ENCODE data around the gene PGF.
A peak's percentile ranks its signal among the peaks of the same experiment; 100 is the strongest.
"Not testable (repeated sequence)": the region's sequence is repeated elsewhere in the genome, so short reads cannot be mapped to it uniquely, and the experiment has no call there.

PGF gene

GRCh38 chr14:74938531-74939495 lies 16.6 kb downstream of the PGF start:
- no peak for DNase-seq

- no peak for DNase-seq
Measured at GRCh38 chr14:74937171-74937570, 18.2 kb downstream of the PGF start.

GRCh38 chr14:74936731-74937130 lies 18.7 kb downstream of the PGF start:
- DNase-seq = no peak

- no peak for DNase-seq
Measured at GRCh38 chr14:74936151-74936550, 19.2 kb downstream of the PGF start.

GRCh38 chr14:74935360-74935680 lies 20.1 kb downstream of the PGF start:
- DNase-seq = no peak

GRCh38 chr14:74934476-74935359 lies 20.7 kb downstream of the PGF start:
- no peak for DNase-seq

- no peak for DNase-seq
Measured at GRCh38 chr14:74934041-74934440, 21.4 kb downstream of the PGF start.

- not testable (repeated sequence) for DNase-seq
Measured at GRCh38 chr14:74932936-74933335, 22.5 kb downstream of the PGF start.

- DNase-seq = peak; percentile 8
Measured at GRCh38 chr14:74932401-74932901, 22.9 kb downstream of the PGF start.

- not testable (repeated sequence) for DNase-seq
Measured at GRCh38 chr14:74931744-74932143, 23.7 kb downstream of the PGF start.

GRCh38 chr14:74929242-74929641 lies 26.2 kb downstream of the PGF start:
- DNase-seq = no peak

GRCh38 chr14:74927225-74927624 lies 28.2 kb downstream of the PGF start:
- DNase-seq = no peak

- DNase-seq = no peak
Measured at GRCh38 chr14:74924061-74924460, 31.3 kb downstream of the PGF start.

GRCh38 chr14:74922752-74923401 lies 32.5 kb downstream of the PGF start, which contains the start of gene RPS6KL1:
TSS of gene RPS6KL1 (minus strand) at chr14:74923260. CDS start at chr14:74921541, 1,719 bp downstream.
- DNase-seq = peak; percentile 80

- no peak for DNase-seq
Measured at GRCh38 chr14:74921987-74922751, 33.2 kb downstream of the PGF start.

GRCh38 chr14:74921053-74921620 lies 34.3 kb downstream of the PGF start:
- DNase-seq = no peak

- no peak for DNase-seq
Measured at GRCh38 chr14:74920281-74920680, 35.1 kb downstream of the PGF start.

GRCh38 chr14:74919421-74920165 lies 35.8 kb downstream of the PGF start:
- peak; percentile 48 for DNase-seq

- DNase-seq = no peak
Measured at GRCh38 chr14:74918380-74918779, 37.0 kb downstream of the PGF start.

GRCh38 chr14:74917646-74918081 lies 37.7 kb downstream of the PGF start:
- DNase-seq = no peak

- DNase-seq = no peak
Measured at GRCh38 chr14:74917178-74917543, 38.2 kb downstream of the PGF start.
